Hepatocyte (in vitro differentiated cells): ENCODE results near the gene PROZ. TPM values are rescaled to one million over a fixed set of nuclear protein-coding genes. Genes with fewer than 3 reads are reported as not detected.

ENCODE experiments used
- DNase-seq: peaks from one replicate; pipeline ENCODE4 v3.0.0-alpha.2; 2016; ENCODE audit warnings: low spot score
- H2AFZ ChIP-seq: fragments of 200-600 bp; sonication (generic); 2 replicates; pipeline ENCODE4 v1.6.0; 2016; ENCODE audit warnings: antibody characterized with exemption, mild to moderate bottlenecking
- H3K27ac ChIP-seq: fragments of 200-600 bp; sonication (generic); 2 replicates; pipeline ENCODE4 v1.5.1; 2016; ENCODE audit warnings: mild to moderate bottlenecking
- H3K27me3 ChIP-seq: fragments of 200-600 bp; sonication (generic); 2 replicates; pipeline ENCODE4 v1.6.1; 2016
- H3K36me3 ChIP-seq: fragments of 200-600 bp; sonication (generic); replicated peaks from 2 replicates; pipeline ENCODE4 v1.5.1; 2016; ENCODE audit warnings: low read depth; ENCODE audit not compliant: insufficient read depth
- H3K4me1 ChIP-seq: fragments of 200-600 bp; sonication (generic); 2 replicates; pipeline ENCODE4 v1.5.1; 2016; ENCODE audit warnings: mild to moderate bottlenecking, moderate library complexity; ENCODE audit not compliant: insufficient read depth
- H3K4me2 ChIP-seq: fragments of 200-600 bp; sonication (generic); 2 replicates; pipeline ENCODE4 v1.6.0; 2016
- H3K4me3 ChIP-seq: fragments of 200-600 bp; sonication (generic); 2 replicates; pipeline ENCODE4 v1.5.1; 2016; ENCODE audit warnings: mild to moderate bottlenecking
- H3K79me2 ChIP-seq: fragments of 200-600 bp; sonication (generic); 2 replicates; pipeline ENCODE4 v1.6.0; 2017; ENCODE audit warnings: mild to moderate bottlenecking
- H3K9me2 ChIP-seq: fragments of 200-600 bp; sonication (generic); replicated peaks from 2 replicates; pipeline ENCODE4 v1.6.0; 2017; ENCODE audit warnings: mild to moderate bottlenecking; ENCODE audit not compliant: insufficient read depth
- H3K9me3 ChIP-seq: fragments of 200-600 bp; sonication (generic); 2 replicates; pipeline ENCODE4 v1.5.1; 2016; ENCODE audit warnings: low read depth, mild to moderate bottlenecking
- H4K20me1 ChIP-seq: fragments of 200-600 bp; sonication (generic); 2 replicates; pipeline ENCODE4 v1.6.0; 2016; ENCODE audit warnings: mild to moderate bottlenecking; ENCODE audit not compliant: insufficient read depth, poor library complexity, severe bottlenecking
- CTCF ChIP-seq: fragments of 200-600 bp; sonication (generic); IDR thresholded peaks from 2 replicates; pipeline ENCODE4 v1.5.1; 2016; ENCODE audit warnings: antibody characterized with exemption, mild to moderate bottlenecking; ENCODE audit not compliant: poor library complexity
- EZH2 ChIP-seq: fragments of 200-600 bp; sonication (generic); IDR thresholded peaks from 2 replicates; pipeline ENCODE4 v1.6.1; 2016; ENCODE audit warnings: antibody characterized with exemption, mild to moderate bottlenecking, borderline replicate concordance
- EZH2phosphoT487 ChIP-seq: fragments of 200-600 bp; sonication (generic); IDR thresholded peaks from one replicate; pipeline ENCODE4 v1.6.1; 2018; ENCODE audit warnings: antibody characterized with exemption, mild to moderate bottlenecking, low read depth, moderate library complexity; ENCODE audit not compliant: unreplicated experiment, severe bottlenecking
- WGBS: methylation state at CpG from one replicate; pipeline ENCODE4 v1.1.6; 2016; ENCODE audit warnings: low lambda C conversion rate; ENCODE audit errors: missing lambda C conversion rate; 5-methylcytosine and 5-hydroxymethylcytosine counted together
- polyA plus RNA-seq: library from polyadenylated mRNA; unstranded; fragments of >200 nt; fragmentation: Nextera tagmentation; extraction: Ambion mirVana; gene quantifications from 2 replicates; pipeline ENCODE4 v1.2.1, GENCODE V29; 2016
- total RNA-seq: library from RNA; depleted of rRNA; stranded (reverse); fragments of >200 nt; gene quantifications from 2 replicates; pipeline ENCODE4 v1.2.3, GENCODE V29; 2014

The PROZ gene
- total and polyA plus RNA-seq, 2 experiments from 2014 or later = 4.7 TPM

- no peaks in the 10 kb centered on the region for H3K9me2 ChIP-seq
- no peaks in the 10 kb centered on the region for H4K20me1 ChIP-seq
- no peak for DNase-seq
- TF ChIP-seq CTCF (no peak), EZH2phosphoT487 (no peak), EZH2 (no peak)
- no peak overlapping the region for H3K27ac ChIP-seq
- H3K79me2 ChIP-seq = peaks cover 5% of the 10 kb centered on the region
- no peaks in the 10 kb centered on the region for H3K36me3 ChIP-seq
- no peaks in the 10 kb centered on the region for H3K4me1 ChIP-seq
- no peaks in the 10 kb centered on the region for H3K9me3 ChIP-seq
- WGBS = 94% methylated on average over 4 of the region's 4 CpGs
- no peaks in the 10 kb centered on the region for H3K27me3 ChIP-seq
- no peak overlapping the region for H2AFZ ChIP-seq
- H3K4me2 ChIP-seq = no peak overlapping the region
- no peak overlapping the region for H3K4me3 ChIP-seq
These were observed 31.7 kb downstream of the PROZ start for GRCh38 chr13:113190181-113190580.

GRCh38 chr13:113192279-113192678, 33.8 kb downstream of the PROZ start:
- Histone ChIP-seq H3K27ac (no peak overlapping the region), H2AFZ (no peak overlapping the region), H3K4me1 (no peaks in the 10 kb centered on the region), H4K20me1 (no peaks in the 10 kb centered on the region), H3K4me3 (no peak overlapping the region), H3K79me2 (no peaks in the 10 kb centered on the region), H3K9me2 (no peaks in the 10 kb centered on the region), H3K9me3 (no peaks in the 10 kb centered on the region), H3K36me3 (no peaks in the 10 kb centered on the region), H3K27me3 (no peaks in the 10 kb centered on the region), H3K4me2 (no peak overlapping the region)
- no peak for TF ChIP-seq EZH2phosphoT487
- TF ChIP-seq EZH2 = no peak
- TF ChIP-seq CTCF = no peak
- 86% methylated on average over 4 of the region's 4 CpGs for WGBS
- DNase-seq = no peak

GRCh38 chr13:113192902-113193301, 34.5 kb downstream of the PROZ start:
- Histone ChIP-seq H3K36me3 (no peaks in the 10 kb centered on the region), H4K20me1 (no peaks in the 10 kb centered on the region), H3K9me2 (no peaks in the 10 kb centered on the region), H2AFZ (no peak overlapping the region), H3K4me3 (no peak overlapping the region), H3K9me3 (no peaks in the 10 kb centered on the region), H3K27ac (no peak overlapping the region), H3K4me1 (no peaks in the 10 kb centered on the region), H3K27me3 (no peaks in the 10 kb centered on the region), H3K4me2 (no peak overlapping the region), H3K79me2 (no peaks in the 10 kb centered on the region)
- 98% methylated on average over 2 of the region's 2 CpGs for WGBS
- DNase-seq = no peak
- TF ChIP-seq EZH2phosphoT487 (no peak), EZH2 (no peak), CTCF (no peak)

- H3K9me3 ChIP-seq = no peaks in the 10 kb centered on the region
- no peaks in the 10 kb centered on the region for H3K27me3 ChIP-seq
- H3K27ac ChIP-seq = no peak overlapping the region
- H2AFZ ChIP-seq = no peak overlapping the region
- H3K79me2 ChIP-seq = peaks cover 21% of the 10 kb centered on the region
- H3K9me2 ChIP-seq = no peaks in the 10 kb centered on the region
- H3K4me1 ChIP-seq = no peaks in the 10 kb centered on the region
- DNase-seq = no peak
- no peak overlapping the region for H3K4me2 ChIP-seq
- WGBS = 89% methylated on average over 6 of the region's 6 CpGs
- H3K36me3 ChIP-seq = no peaks in the 10 kb centered on the region
- H4K20me1 ChIP-seq = peaks cover 3% of the 10 kb centered on the region
- no peak for TF ChIP-seq CTCF
- no peak for TF ChIP-seq EZH2
- no peak for TF ChIP-seq EZH2phosphoT487
- H3K4me3 ChIP-seq = no peak overlapping the region
These were observed 36.9 kb downstream of the PROZ start for GRCh38 chr13:113195360-113195759.
